GM18526 (cell line): ENCODE data around the gene CPNE5.
A peak's percentile ranks its signal among the peaks of the same experiment; 100 is the strongest.

Experiments used
- POLR2A ChIP-seq: IDR thresholded peaks from 3 replicates; pipeline ENCODE4 v1.6.1; 2011; ENCODE audit not compliant: insufficient read length; ENCODE audit errors: extremely low read depth

Gene CPNE5

GRCh38 chr6:36838896-36839748, at the start of gene CPNE5:
Gene CPNE5 (minus strand): TSS chr6:36839444. CDS start chr6:36839377, 67 bp downstream.
- no peak for TF ChIP-seq POLR2A

DNA sequence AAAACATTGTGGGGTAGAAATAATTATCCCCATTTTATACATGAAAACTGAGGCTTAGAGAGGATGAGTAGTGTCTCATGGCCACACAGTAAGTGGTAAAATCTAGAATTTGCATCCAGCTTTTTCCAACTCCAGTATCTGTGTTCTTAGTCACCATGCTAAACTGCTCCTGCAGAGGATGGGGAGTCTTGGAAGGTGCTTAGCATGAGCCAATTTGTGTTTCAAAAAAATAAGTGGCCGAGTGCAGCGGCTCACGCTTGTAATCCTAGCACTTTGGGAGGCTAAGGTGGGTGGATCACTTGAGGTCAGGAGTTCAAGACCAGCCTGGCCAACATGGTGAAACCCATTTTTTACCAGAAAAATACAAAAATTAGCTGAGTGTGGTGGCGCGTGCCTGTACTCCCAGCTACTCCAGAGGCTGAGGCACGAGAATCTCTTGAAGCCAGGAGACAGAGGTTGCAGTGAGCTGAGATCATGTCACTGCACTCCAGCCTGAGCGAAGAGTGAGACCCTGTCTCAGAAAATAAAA, 48.9 kb upstream of the CPNE5 start:
- TF ChIP-seq POLR2A, result no peak

DNA sequence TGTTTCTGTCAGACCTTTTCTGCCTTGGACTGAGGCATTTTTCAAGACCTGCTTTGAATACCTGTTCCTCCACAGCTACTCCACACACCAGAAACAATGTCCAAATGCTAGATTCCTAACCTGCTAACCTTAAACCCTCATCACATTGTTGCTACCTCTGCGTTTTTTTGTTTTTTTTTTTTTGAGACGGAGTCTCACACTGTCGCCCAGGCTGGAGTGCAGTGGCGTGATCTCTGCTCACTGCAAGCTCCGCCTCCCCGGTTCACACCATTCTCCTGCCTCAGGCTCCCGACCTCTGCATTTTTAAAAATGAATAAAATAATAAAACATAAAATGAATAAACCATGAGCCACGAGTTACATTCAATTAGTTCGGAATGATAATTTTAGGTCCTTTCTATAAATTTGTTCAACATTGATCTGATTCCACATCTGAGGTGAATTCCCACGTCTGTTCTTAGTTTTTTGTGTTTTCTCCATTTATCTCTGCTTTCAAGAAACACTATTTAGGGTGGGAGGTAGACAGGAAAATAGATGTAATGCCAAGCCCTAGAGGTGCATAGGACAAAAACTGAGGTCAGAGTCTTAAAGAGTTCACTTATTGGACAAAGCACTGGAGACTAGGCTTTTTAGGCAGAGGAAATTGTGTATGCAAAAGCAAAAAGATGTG, 47.8 kb upstream of the CPNE5 start:
- TF ChIP-seq POLR2A, result no peak

DNA sequence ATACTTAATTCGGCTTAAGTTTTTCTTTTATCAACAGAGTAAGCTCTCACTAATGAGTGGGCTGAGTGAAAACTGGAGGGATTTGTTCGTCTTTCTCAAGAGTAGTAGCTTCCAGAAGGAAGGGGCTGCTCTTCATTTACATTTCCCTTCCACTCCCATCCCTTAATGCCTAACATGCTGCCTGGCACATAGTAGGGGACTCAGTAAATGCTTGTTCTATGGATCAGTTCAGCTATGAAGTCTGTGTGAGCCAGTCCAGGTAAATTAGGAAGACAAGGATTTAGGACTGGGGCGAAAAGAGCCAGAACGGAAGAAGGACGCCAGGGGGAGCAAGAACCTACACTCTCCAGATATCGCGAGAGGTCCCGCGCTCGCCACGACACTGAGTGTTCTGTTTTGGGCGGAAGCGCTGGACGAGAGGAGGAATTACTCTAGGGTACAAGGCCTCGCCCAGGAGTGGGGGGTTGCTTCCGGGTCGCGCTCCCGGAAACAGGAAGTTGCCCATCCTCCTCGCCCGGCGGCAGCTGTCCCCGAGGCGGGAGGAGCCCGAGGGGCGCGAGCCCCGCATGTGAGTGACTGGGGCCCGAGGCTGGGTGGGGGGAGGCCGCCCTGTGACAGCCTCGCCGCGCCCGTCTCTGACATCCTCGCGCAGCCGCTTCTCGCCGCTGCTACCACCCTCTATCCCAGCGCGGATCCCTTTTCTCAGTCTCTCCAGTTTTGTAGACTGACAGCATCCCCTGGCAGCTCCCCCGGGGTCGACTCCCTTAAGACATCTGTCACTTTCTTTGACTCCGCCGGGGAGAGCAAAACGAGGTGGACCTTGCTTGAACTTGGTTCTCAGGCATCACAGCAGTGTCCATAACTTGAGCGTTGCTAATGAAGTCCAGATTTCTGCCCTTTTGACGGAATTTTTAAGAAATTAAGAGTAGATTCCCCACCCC, 46.5 kb upstream of the CPNE5 start, which contains the start of gene C6orf89:
Gene C6orf89, plus strand, starts transcription at position 492 of the 941 bp plus-strand sequence. CDS start 13,493 bp downstream, outside the sequence.
- TF ChIP-seq POLR2A, result peak; percentile 83

DNA sequence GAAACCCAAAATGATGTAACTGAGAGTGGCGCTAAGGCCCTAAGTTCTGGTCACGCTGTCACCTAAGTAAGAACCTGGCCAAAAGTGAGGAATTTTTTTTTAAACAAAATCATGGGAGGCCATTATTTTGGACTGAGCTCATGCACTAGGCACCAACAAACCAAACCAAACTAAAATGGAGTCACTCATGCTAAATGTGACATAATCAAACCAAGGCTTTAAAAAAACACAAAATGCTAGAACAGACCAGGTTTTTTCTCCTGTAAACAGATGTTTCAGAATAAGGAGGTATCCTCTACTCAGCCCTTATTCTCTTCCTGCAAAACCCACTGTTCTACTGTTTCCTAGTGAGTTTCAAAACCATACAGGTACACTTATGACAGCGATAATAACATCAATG, 45.4 kb upstream of the CPNE5 start:
- TF ChIP-seq POLR2A, result no peak

GRCh38 chr6:36875250-36875633, 36.0 kb upstream of the CPNE5 start:
- TF ChIP-seq POLR2A, result no peak

GRCh38 chr6:36874443-36875249, 35.4 kb upstream of the CPNE5 start, which contains the start of gene PPIL1:
Gene PPIL1 (minus strand): TSS chr6:36874803. CDS start chr6:36874772, 31 bp downstream.
- peak; percentile 49 for TF ChIP-seq POLR2A

DNA sequence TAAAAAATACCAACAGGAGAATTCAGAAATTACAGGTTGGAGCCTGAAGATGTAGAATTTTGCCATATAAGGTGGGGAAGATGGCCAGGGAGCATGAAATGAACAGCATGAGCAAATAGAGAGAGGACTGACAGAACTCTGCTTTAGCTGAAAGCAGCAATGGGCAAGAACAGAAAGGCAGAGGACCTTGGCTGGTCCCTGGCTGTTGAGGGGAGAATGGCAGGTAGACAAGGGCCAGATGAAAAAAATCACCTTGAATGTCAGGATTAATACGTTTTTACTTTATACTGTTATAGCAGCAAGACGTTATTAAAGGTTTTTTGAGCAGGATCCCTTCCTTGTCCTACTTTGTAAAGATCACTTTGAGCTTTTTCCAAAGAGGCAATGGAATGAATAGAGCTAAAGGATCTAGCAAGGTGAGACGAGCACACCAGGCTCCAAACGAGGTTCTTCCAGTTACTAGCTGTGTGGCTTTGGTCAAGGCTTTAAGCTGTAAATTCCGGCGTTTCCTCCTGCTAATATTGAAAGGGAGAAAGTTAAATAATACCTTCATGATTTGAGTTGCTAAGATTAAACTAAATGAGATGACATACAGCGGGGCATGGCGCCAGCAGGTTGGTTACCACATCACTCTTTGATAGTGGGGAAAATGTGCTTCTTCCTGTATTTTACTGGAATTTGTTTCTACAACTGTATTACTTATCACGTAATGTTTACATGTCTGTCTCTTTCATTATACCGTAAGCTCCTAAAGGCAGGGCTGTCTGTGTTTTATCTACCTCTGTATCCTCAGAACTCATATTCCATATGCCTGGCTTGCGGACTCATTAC, 34.6 kb upstream of the CPNE5 start:
- no peak for TF ChIP-seq POLR2A

DNA sequence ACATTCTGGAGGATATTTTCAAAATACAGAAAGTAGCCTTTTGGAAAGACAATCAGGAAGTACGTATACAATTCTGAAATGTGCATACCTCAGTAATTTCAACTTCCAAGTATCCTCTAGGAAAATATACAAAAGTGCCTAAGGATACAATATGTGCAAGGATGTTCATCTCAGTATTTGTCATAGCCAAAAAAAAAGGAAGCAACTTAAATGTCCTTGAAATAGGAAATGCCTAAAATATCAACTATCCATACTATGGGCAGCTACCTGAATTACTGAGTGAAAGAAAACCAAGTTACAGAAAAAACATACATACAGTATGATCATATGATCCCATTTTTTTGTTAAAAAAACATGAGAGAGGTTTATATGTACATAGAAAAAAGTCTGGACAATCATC, 33.9 kb upstream of the CPNE5 start:
- TF ChIP-seq POLR2A, result no peak

GRCh38 chr6:36871686-36872085, 32.4 kb upstream of the CPNE5 start:
- TF ChIP-seq POLR2A, result no peak

GRCh38 chr6:36867471-36868224, 28.4 kb upstream of the CPNE5 start:
- no peak for TF ChIP-seq POLR2A

- TF ChIP-seq POLR2A, result no peak
Observed at GRCh38 chr6:36865835-36866234, 26.6 kb upstream of the CPNE5 start.
